Cortex of kidney (tissue), 1 donor: ENCODE data around the gene PDE4B.

Source experiments
- DNase-seq: peaks from one replicate; lab custom pipeline; 2025; lab: John Stamatoyannopoulos, UW

The PDE4B gene

DNA sequence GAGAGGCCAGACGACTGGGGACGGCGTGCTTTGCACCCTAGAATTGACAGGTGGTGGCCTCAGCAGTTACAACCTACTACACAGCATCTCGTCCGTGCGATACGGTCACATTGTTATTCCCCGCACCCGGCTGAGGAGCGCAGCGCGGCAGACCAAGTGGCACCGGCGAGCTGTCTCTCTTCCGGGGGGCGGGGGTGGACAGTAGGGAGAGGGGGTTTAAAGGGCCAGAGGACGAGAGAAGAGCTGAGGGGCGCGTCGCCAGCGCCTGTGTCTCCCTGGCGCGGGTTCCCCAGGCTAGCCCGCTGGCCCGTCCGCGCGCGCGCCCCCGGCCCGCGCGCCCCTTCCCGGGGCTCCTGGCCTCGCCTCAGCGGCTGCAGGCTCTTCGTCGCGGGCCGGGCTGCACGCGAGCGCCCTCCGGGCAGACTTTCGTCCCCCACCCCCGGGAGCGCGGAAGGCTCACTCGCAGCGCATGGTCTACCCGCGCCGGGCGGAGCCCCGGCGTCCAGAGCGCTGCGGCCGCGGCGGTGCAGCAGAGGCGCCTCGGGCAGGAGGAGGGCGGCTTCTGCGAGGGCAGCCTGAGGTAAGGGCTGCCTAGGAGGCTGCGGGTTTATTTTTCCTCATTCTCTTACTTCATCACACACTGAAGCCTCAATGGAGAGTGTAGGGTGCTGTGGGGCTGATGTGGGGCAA is at the start of gene PDE4B:
Gene PDE4B (plus strand): TSS at position 227 of the 690 bp plus-strand sequence.
- DNase-seq = no peak

DNA sequence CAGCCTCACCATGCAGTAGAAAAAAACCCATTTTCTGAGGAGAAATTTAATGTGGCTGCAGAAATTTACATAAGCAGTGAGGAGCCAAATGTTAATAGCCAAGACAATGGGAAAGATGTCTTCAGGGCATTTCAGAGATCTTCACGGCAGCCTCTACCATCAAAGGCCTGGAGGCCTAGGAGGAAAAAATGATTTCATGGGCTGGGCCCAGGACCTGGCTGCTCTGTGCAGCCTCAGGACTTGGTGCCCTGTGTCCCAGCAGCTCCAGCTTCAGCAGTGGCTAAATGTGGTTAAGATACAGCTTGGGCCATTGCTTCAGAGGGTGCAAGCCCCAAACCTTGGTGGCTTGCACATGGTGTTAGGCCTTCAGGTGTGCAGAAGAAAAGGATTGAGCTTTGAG is 48.0 kb upstream of the PDE4B start:
- no peak for DNase-seq

DNA sequence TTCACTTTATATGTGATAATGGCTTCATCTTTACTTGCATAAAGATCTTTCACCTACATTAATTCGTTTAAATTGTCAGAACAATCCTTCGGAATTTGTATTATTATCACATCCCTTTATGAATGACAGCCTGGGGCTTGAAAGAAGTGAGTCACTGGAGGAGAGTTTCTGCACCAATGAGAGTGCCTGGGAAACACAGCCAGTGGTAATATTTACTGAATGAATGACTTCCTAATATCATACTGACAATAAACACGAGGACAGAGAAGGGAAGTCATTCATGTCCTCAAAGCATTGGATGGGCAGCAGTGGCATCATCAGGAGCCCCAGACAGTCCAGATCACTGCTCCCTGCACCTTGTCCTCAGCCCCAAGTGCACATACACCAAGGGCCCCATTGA is 40.7 kb upstream of the PDE4B start:
- DNase-seq = no peak

DNA sequence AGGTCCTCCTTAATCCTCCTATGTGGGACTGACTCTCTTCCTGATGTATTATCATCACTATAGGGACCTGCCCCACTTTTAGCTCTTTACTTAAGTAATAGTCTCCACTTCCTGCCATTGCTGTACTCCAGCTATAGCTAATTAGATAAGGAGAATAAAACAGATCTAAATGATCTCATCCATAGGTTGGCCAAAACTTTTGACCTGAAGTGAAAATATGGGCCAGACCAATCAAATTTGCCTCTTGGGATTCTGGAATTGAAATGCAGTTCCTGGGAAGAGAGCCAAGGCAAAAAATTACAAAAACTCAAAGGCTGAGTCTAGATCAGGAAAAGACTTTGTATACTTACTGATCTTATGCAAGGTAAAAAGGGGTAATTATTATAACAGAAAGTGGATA is 36.1 kb upstream of the PDE4B start:
- DNase-seq = no peak

DNA sequence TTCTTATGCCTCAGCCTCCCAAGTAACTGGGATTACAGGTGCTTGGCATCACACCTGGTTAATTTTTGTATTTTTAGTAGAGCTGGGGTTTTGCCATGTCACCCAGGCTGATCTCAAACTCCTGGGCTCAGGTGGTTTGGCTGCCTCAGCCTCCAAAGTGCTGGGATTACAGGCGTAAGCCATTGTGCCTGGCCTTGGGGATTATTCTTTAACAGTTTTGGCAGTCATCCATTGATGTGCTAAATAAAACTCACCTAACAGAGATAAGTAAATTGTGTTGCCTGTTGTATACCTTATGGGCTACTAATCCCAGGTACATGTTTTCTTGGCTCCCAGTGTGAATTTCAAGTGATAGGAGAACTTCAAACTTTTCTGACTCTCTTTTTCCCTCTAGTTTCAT is 35.2 kb upstream of the PDE4B start:
- no peak for DNase-seq

DNA sequence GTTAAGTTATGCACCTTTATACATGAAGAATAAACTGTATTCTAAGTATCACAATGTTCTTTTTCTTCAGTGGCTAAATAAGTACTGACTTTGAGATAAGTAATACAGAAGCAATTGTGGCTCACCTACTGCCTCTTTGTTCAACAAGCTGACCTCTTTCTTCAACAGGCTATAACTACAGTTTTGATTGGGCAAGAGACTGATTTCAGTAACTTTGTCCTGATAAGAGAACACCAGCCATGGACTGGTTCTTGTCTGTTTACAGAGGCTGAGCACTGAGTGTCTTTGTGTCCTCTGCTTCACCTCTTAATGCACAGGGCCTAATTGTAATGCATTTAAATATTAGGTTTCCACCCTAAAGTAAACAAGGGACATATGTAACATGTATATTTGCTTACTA is 34.6 kb upstream of the PDE4B start:
- no peak for DNase-seq

DNA sequence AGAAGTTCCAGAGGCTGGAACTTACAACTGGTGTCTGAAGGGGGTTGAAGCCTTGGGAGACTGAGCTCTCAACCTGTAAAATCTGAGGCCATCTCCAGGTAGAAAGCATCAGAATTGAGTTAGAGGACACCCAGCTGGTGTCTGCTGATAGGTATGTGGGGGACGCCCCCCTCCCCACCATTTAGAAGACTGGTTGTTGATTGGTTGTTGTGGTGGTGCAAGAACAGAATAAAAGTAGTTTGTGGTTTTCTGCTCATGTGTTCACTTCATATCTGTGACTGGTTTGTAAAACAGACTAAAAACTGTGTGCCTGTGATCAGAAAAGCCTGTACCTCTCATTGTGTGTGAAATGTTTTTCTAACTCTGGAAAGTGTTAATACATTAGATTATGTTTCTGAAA is 33.2 kb upstream of the PDE4B start:
- no peak for DNase-seq

DNA sequence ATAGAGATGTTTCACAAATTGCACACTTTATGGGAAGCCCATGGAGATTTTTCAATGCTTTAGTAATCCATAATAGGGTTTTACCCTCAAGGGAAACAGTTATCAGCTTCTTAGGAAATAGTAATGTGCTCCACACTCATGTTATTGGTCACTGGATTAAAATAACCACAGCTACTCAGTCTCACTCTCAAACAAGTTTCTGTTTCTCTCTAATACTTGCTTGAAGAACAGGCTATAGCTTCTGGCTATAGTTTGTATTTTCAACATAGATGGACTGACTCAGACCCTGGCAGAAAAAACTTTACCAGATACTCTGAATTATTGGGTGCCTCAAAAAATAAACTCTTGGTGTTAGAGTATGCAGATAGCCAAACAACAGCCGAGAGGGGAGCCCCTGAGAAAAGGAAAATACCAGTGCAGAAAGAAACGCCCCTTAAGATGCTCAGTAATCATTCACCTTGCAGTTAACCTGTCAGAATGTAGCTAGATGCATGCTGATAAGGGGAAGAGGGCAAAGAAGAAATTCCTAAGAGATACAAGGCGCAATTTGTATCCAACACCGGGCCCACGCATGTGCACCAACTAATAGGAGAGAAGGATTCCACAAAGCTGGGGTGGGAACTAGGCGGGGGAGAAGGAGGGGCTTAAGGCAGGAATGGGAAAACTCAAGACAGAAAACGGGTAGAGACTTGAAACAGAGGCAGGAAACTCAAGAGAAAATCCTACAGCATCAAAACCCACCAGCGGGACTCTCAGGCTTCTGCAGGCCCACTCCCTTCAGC is 30.4 kb upstream of the PDE4B start:
- DNase-seq = no peak

DNA sequence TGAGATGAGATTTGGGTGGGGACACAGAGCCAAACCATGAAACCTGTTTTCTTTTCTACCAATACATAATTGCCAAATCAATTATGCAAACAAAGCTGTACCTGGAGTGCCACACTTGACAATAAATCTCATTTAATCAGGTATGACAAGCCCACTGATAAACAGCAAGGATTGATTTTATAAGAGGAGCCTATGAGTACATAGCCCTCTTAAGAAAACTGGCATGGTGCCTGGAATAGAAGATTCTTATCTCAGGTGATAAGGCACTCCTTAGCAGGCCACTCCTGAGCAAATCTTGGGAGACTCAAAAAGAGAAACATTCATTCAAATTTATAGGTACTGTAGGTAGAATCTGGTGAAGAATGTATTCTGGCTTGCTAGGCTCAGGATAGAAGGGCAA is 28.6 kb upstream of the PDE4B start:
- DNase-seq = no peak

DNA sequence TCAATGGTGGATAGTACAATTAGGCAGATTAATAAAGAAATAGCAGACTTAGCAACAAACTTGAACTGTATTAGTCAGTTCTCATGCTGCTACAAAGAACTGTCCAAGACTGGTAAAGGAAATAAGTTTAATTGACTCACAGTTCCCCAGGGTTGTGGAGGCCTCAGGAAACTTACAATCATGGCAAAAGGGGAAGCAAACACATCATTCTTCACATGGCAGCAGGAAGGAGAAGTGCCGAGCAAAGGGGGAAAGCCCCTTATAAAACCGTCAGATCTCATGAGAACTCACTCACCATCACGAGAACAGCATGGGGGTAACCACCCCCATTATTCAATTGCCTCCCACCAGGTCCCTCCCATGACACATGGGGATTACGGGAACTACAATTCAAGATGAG is 27.1 kb upstream of the PDE4B start:
- no peak for DNase-seq

DNA sequence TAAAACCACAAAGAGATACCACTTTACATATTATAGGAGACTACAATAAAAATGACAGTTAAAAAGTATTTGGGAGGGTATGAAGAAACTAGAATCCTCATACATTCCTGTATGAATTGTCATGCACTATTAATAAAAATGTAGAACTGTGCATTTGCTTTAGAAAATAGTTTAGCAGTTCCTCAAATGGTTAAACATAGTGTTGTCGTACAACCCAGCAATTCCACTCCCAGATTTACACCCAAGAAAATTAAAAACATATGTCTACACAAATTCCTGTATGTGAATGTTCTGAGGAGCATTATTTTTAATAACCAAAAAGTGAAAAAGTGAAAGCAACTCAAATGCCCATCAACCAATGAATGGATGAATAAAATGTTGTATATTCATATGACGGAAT is 23.1 kb upstream of the PDE4B start:
- DNase-seq = no peak

DNA sequence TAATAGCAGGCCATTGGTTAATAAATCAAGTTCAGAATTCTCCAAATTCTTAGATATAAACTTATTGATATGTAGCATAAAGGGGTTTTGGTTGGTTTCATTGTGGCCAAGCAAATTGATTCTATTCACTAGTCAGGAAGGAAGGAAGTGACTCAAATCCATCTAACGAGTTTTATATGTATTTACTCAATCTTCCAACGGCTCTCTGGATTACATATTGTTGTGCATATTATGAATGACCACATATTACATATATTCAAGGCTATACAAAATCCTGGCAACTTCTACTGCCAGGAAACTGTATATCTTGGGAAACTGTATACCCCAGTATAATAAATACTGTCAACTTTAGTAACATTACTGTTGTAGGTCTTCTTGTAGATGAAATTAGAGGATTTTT is 20.1 kb upstream of the PDE4B start:
- no peak for DNase-seq

DNA sequence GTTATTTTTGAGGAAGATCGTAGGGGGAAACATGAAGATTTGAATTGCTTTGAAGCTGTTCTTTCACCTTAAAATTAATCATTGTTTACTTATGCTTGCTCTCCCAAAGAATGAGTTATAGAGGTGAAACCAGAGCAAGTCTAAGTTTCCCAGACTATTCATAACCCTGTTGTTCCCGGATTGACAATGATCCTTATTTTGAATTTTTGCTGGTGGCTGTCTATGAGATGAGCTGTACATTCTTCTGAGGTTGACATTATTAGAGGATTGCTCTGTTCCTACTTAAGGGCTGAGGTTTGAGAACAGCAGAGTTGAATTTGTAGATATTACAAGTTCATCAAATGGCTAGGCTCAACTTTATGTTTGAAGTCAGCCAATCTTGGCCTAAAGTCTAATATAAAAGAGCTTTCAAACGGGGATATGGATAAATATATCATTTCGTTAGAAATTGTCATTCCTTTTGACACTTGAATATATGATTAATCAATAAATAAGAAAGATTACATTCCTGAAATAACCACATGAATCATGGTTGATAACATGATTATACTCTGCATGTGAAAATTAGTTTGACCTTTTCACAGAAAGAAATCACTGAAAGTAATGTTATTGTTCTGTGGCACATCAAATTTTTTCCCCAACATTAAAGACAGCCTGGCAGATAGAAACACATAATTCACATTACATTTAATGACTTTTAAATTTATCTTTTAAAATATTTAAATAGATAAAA is 19.1 kb upstream of the PDE4B start:
- DNase-seq = no peak

DNA sequence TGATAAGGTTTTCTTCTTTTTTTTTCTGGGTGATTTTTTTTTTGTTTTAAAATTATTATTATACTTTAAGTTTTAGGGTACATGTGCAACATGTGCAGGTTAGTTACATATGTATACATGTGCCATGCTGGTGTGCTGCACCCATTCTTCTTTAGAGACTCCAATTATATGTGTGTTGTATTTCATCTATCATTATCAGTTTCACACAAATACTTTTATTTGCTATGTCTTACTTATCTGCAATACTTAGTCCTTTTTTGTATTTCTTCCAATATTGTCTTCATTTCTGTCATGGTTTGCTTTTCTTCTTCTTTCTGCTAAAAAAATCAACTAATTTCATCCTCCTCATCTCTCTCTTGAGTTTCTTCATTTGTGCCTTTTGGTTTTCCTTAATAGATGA is 3.9 kb upstream of the PDE4B start:
- no peak for DNase-seq

DNA sequence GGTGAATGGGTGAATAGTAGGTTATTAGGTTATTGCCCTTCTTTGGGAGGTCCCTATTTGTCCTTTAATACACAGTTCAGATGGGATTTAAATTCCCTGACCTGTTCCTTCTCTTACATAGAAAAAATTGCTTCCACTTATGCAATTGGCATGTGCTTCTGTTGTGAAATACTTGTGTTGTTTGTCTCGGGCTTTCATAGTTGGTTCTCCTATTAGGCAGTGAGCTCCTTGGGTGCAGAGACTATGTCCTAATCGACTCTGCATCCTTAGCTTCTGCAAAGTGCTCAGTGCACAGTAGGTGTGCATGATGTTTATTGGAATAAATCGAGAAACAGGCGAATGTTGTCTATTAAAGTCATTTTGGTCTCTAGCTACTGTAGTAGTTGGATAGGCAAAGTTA is 1.3 kb upstream of the PDE4B start:
- no peak for DNase-seq

DNA sequence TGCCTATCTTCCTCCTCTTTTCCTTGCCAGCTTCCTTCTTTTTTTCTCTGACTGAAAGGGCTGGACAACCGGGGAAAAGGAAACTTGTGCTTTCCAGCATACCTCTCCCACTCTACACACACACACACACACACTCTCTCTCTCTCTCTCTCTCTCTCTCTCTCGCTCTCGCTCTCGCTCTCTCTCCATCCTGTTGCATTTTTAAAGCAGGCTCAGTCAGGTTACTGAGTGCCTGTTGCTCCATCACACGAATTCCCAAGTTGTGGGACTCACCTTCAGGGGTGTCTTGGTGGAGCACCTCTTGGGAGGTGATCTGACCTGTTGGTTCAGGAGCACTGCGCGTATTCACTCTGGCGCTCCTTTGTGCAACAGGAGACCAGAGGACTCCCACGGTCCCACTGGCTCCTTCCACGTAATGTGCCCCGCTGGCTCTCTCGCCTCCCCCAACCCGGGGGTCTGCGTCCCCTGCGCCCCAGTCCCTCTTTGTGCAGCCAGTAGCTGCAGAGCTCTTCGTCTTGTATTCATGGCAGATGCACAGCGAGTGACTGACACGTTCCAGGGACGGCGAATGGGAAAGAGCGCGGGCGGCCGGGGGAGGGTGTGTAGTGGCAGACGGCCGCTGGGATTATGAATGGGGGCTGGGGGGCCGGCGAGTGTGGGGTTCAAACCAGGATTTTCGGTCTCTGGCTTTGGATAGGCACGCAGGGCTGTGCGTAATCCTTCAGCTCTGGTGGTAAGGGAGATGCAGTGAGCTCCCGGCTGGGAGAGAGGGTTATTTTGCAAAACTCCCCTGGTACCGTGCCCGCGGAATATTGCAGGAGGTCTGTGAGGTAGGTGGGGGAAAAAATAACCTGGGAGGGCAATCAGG is 660 bp upstream of the PDE4B start:
- no peak for DNase-seq

DNA sequence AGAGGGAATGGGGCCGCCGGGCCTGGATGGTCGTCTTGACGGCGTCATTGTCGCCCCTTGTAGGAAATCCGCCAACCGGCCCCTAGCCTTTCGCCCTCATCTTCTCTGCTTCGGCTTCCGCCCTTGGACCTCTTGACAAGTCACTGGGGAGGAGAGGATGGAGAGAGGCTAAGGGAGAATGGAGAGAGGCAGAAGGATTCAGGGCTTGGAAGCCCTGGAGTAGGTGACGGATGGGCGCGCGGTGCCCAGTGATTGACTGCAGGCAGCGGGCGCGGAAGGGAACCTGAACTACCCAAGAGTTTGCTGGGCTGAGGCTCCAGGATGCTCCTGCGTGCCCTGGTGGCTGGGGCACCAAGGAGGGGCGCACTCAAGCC is 651 bp downstream of the PDE4B start:
- no peak for DNase-seq

DNA sequence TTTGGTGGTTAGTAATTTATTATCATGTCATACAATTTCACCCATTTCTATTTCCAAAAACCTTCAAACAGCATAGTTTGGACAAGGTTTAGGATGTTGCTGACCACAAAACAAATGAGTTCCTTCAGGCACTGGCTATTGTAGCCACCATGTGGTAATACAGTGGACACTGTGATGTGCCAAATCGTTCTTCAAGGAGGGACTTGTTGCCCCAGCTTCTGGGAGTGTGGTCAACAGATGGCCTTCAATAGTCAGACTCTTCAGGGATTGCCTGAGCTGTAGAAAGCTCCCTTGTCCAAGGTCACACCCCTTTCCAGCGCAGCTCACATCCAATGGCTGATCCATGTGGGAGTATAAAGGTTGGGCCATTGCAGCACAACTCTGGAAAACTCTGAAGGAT is 2.6 kb downstream of the PDE4B start:
- no peak for DNase-seq

DNA sequence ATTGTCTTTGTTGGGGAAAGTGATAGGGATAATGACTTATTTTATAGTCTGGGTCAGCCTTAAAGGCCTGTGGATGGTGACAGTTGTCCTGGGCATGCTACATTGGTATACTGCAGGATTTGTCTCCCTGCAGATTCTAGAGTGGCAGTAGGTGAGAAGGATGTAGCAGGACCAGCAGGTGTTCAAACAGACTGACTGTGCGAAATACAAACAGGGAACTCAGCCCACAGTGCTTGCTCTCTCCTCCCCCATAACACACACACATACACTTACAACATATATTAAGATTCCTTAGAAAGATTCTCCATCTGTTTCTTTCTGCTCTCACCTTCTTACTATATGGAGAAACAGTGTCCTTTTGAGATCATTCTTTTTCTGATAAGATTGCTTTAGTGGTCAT is 6.9 kb downstream of the PDE4B start:
- DNase-seq = no peak

DNA sequence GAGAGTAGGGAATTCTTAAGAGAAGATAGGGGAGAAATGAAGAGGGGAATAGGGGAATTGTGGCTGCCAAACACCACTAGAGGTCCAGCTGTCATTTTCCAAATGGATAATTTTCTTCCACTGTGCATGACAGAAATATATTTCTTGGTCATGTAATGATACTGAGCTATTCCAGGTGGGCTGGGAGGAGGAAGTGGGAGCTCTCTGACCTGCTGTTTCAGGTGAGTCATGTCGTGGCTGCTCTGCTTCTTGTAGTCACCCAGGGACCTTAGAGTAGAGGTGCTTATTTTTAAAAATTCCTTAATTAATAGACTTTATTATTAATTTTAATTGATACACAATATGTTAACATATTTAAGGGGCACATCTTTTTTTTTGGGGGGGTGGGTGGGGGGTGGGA is 11.9 kb downstream of the PDE4B start:
- DNase-seq = no peak

DNA sequence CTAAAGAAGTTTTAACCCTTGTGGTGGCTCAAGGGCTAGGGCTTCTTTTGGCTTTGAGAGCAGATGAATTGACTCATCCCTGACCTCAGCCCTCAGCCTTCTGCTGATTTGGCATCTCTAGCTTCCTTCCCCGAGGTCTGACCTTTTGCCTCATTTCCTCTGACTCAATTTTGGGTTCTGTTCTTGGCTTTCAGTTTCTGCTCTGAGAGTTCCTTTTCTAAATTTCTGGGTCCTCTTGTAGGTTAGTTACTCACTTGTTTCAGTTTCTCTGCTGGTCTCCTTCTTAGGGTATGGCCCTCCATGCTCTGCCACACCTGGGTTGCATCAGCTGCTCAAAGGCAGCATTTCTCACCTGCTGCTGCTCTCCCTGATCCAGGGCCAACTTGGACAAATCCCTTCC is 19.4 kb downstream of the PDE4B start:
- no peak for DNase-seq

DNA sequence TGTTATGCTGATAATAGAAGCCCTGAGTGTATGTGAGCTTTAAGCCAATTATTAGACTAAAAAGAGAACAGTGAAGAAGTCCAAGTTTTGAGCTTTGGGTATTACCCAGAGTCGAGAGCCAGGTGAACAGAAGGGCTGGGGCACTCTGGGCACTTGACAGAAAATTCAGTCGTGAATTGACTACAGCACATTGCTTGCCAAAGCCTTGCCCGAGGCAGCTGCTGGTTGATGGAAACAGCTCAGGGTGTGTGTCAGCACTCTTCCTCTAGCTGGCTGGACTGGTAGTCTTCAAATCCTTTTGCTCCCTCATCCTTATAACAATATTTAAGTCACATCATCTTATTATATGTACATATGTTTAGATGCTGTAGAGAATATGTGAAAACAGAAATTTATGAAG is 21.3 kb downstream of the PDE4B start:
- no peak for DNase-seq
